Hepatocyte (in vitro differentiated cells): ENCODE results near the gene AUTS2.

Experiments used
- CTCF ChIP-seq: fragments of 200-600 bp; sonication (generic); IDR thresholded peaks from 2 replicates; pipeline ENCODE4 v1.5.1; 2016; ENCODE audit warnings: antibody characterized with exemption, mild to moderate bottlenecking; ENCODE audit not compliant: poor library complexity
- EZH2phosphoT487 ChIP-seq: fragments of 200-600 bp; sonication (generic); IDR thresholded peaks from one replicate; pipeline ENCODE4 v1.6.1; 2018; ENCODE audit warnings: antibody characterized with exemption, mild to moderate bottlenecking, low read depth, moderate library complexity; ENCODE audit not compliant: unreplicated experiment, severe bottlenecking

GRCh38 chr7:70334295-70334694 lies 736.0 kb downstream of the AUTS2 start:
- TF ChIP-seq CTCF (no peak), EZH2phosphoT487 (no peak)
